BJ (cell line): Measurements from ENCODE around the gene ETV6. TPM values are rescaled to one million over a fixed set of nuclear protein-coding genes. Genes with fewer than 3 reads are reported as not detected.
"Not testable (repeated sequence)": the region's sequence is repeated elsewhere in the genome, so short reads cannot be mapped to it uniquely, and the experiment has no call there.

Experiments
- CTCF ChIA-PET: fragments of 350-600 bp; formaldehyde crosslinking; extraction: SDS; loops from one replicate; lab custom pipeline; 2021; ENCODE audit warnings: antibody characterized with exemption, inconsistent platforms; lab: Yijun Ruan, JAX
- POLR2A ChIA-PET: fragments of 300-600 bp; sonication (Branson Sonifier 250); formaldehyde crosslinking; extraction: SDS; loops from one replicate; lab custom pipeline; 2021; ENCODE audit warnings: antibody characterized with exemption; lab: Charles Lee
- DNase-seq: peaks from one replicate; pipeline ENCODE4 v3.0.0-alpha.2; 2011; ENCODE audit warnings: low read depth
- H3K27me3 ChIP-seq: 2 replicates; pipeline ENCODE4 v1.6.0; 2011; ENCODE audit warnings: low read length; ENCODE audit not compliant: control insufficient read depth, insufficient read depth
- H3K36me3 ChIP-seq: 2 replicates; pipeline ENCODE4 v1.5.1; 2011; ENCODE audit warnings: low read length; ENCODE audit not compliant: control insufficient read depth, insufficient read depth
- H3K4me3 ChIP-seq: 2 replicates; pipeline ENCODE4 v1.5.1; 2011; ENCODE audit warnings: low read depth, mild to moderate bottlenecking, control low read depth, low read length
- polyA plus RNA-seq: library from polyadenylated mRNA; depleted of rRNA; stranded (reverse); fragments of >200 nt; gene quantifications from 2 replicates; pipeline ENCODE4 v1.2.3, GENCODE V29; 2011
- TF ChIP-seq, protein P1 (sequence below): IDR thresholded peaks from 2 replicates; pipeline ENCODE4 v1.5.1; 2011; ENCODE audit warnings: low read depth, mild to moderate bottlenecking, control low read depth, inconsistent platforms, low read length, moderate library complexity; ENCODE audit not compliant: insufficient read depth

ETV6 gene
- polyA plus RNA-seq, 1 experiment, result 10.7 TPM

DNA sequence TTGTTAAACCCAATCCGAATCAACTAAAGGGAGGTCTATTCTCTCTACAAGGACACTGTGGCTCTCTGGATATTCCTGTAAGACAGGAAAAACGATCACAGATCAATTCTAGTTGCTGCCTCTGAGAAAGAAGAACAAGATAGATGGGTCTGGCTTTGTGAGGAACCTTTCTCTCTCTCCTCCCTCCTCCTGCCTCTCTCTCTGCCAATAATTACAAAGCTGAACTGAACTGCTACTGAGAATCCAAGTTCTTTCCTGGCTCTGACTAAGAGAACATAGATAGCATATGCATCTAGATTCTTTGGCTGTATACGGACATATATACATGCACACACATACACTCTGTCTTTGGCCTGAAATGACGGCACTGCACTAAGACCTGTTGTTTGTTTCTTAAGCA lies 27.6 kb downstream of the ETV6 start:
- DNase-seq, result no peak
- Histone ChIP-seq H3K27me3 (no peaks in the 10 kb centered on the region), H3K4me3 (no peak overlapping the region), H3K36me3 (peaks cover 1% of the 10 kb centered on the region; the same call in 1 of the 2 replicates)
- TF ChIP-seq, protein P1, sequence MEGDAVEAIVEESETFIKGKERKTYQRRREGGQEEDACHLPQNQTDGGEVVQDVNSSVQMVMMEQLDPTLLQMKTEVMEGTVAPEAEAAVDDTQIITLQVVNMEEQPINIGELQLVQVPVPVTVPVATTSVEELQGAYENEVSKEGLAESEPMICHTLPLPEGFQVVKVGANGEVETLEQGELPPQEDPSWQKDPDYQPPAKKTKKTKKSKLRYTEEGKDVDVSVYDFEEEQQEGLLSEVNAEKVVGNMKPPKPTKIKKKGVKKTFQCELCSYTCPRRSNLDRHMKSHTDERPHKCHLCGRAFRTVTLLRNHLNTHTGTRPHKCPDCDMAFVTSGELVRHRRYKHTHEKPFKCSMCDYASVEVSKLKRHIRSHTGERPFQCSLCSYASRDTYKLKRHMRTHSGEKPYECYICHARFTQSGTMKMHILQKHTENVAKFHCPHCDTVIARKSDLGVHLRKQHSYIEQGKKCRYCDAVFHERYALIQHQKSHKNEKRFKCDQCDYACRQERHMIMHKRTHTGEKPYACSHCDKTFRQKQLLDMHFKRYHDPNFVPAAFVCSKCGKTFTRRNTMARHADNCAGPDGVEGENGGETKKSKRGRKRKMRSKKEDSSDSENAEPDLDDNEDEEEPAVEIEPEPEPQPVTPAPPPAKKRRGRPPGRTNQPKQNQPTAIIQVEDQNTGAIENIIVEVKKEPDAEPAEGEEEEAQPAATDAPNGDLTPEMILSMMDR, result no peak
- POLR2A ChIA-PET, result no interaction called here
- CTCF ChIA-PET, result no interaction called here

DNA sequence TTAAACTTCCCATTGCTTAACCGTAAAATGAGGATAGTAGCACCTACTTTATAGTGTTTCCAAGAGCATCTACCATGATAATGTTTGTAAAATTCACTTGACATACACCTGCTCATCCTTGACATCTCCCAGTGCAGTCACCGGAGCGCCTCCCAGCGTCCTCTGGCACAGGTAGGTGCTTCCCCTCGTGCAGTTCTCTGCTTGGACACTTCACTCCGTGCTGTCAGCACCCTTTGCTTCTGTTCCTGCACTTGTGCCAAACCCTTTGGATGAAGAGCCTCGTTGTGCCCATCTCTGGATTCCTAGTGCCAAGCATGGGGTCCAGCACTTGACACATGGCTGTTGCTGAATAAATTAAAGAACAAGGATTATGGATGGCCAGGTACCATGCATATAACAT lies 28.3 kb downstream of the ETV6 start:
- TF ChIP-seq, protein P1, result no peak
- ChIA-PET CTCF (no interaction called here), POLR2A (no interaction called here)
- H3K4me3 ChIP-seq, result no peak overlapping the region
- no peaks in the 10 kb centered on the region for H3K27me3 ChIP-seq
- no peak for DNase-seq
- H3K36me3 ChIP-seq, result peaks cover 1% of the 10 kb centered on the region; the same call in 1 of the 2 replicates

GRCh38 chr12:11678781-11679180 lies 29.3 kb downstream of the ETV6 start:
- Histone ChIP-seq H3K36me3 (peaks cover 1% of the 10 kb centered on the region; the same call in 1 of the 2 replicates), H3K27me3 (no peaks in the 10 kb centered on the region), H3K4me3 (no peak overlapping the region)
- ChIA-PET POLR2A (no interaction called here), CTCF (no interaction called here)
- DNase-seq, result no peak
- TF ChIP-seq, protein P1, result no peak

DNA sequence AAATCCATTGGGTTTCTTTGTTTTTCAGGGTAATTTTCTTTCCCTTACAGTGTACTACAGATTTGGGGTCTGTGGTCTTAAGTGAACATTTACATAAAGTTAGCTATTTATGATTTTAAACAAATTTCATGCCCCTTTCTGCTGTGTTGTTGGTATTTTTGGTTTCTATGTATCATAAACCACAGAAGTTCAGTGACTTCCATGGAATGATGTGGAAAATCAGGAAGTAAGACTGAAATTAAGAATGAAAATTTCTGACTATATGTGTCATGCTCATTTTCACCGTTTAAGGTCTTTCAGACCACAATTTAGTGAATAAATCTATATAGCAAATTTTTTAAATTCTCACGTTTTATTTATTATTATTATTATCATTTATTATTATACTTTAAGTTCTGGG lies 31.7 kb downstream of the ETV6 start:
- ChIA-PET POLR2A (no interaction called here), CTCF (interaction anchor here (0.6 kb wide), 1 partner anchor 97 kb away, joined by 3 read pairs; no protein-coding TSS in a partner anchor)
- Histone ChIP-seq H3K27me3 (no peaks in the 10 kb centered on the region), H3K36me3 (peaks cover 1% of the 10 kb centered on the region; the same call in 1 of the 2 replicates), H3K4me3 (no peak overlapping the region)
- no peak for DNase-seq
- TF ChIP-seq, protein P1, result no peak

- H3K27me3 ChIP-seq, POLR2A ChIA-PET, H3K36me3 ChIP-seq, DNase-seq, H3K4me3 ChIP-seq: not testable (repeated sequence)
- CTCF ChIA-PET, result interaction anchor here (0.6 kb wide), 1 partner anchor 98 kb away, joined by 3 read pairs; no protein-coding TSS in a partner anchor
Measured at GRCh38 chr12:11681695-11682094, 32.2 kb downstream of the ETV6 start.

DNA sequence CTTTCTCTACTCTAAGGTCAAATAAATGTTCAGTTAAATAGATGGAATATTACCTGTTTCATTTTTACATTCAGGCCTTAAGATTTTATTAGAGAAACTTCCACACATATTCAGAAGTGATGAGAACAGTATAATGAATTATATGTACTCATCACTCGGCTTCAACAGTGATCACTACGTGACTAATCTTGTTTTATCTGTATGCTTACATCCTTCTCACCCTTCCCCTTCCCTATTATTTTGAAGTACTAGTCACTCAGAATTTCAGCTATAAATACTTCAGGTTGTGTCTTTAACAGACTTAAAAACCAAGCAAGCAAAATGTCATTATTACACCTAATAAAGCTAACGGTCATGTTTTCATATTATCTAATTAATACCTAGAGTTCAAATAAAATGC lies 34.9 kb downstream of the ETV6 start:
- H3K4me3 ChIP-seq, result no peak overlapping the region
- ChIA-PET POLR2A (interaction anchor here (0.6 kb wide), 2 partner anchors 11 to 111 kb away, joined by 7 to 11 read pairs; no protein-coding TSS in a partner anchor), CTCF (interaction anchor here (1.1 kb wide), 1 partner anchor 10 kb away, joined by 3 read pairs; no protein-coding TSS in a partner anchor)
- TF ChIP-seq, protein P1, result no peak
- no peaks in the 10 kb centered on the region for H3K36me3 ChIP-seq
- no peak for DNase-seq
- no peaks in the 10 kb centered on the region for H3K27me3 ChIP-seq
